Adrenal gland (tissue), 12 donors: Measurements from ENCODE around the gene SLC5A10. TPM values are rescaled to one million over a fixed set of nuclear protein-coding genes. Genes with fewer than 3 reads are reported as not detected.
"Not testable (repeated sequence)": the region's sequence is repeated elsewhere in the genome, so short reads cannot be mapped to it uniquely, and the experiment has no call there.

Experiments
- DNase-seq, 7 donors: peaks; one replicate each; pipeline ENCODE4 v3.0.0-alpha.2; 2019 to 2020
- H3K27ac ChIP-seq, 5 donors: fragments of 200-600 bp; sonication (generic) in 4 of 5; 1 replicate in 3 of 5; 2 replicates in 2 of 5; pipeline versions ENCODE4 v1.5.1 to v1.8.0; 2016 to 2020; ENCODE audit warnings: mild to moderate bottlenecking in 1 of 5
- H3K27me3 ChIP-seq: fragments of 200-600 bp; 2 replicates; pipeline ENCODE4 v1.8.0; 2021
- H3K36me3 ChIP-seq, 2 donors: fragments of 200-600 bp; replicated peaks in 1 of 2; 1 replicate in 1 of 2; 2 replicates in 1 of 2; pipeline versions ENCODE4 v1.5.1 to v1.8.0; 2018 to 2022
- H3K4me1 ChIP-seq, 2 donors: fragments of 200-600 bp; replicated peaks in 1 of 2; 1 replicate in 1 of 2; 2 replicates in 1 of 2; pipeline versions ENCODE4 v1.5.1 to v1.8.0; 2018 to 2021
- H3K4me3 ChIP-seq, 4 donors: fragments of 200-600 bp; sonication (generic) in 3 of 4; one replicate each; pipeline ENCODE4 v1.5.1; 2016 to 2018
- H3K9me3 ChIP-seq, 3 donors: fragments of 200-600 bp; sonication (generic) in 1 of 3; replicated peaks in 1 of 3; 1 replicate in 2 of 3; 2 replicates in 1 of 3; pipeline versions ENCODE4 v1.5.1 to v1.8.0; 2016 to 2021
- POLR2A ChIP-seq, 2 donors: fragments of 450-650 bp; IDR thresholded peaks; one replicate each; pipeline ENCODE4 v1.6.1; 2017; ENCODE audit warnings: antibody characterized with exemption in 2 of 2, mild to moderate bottlenecking in 2 of 2, moderate library complexity in 1 of 2
- WGBS, 4 donors: extraction: QIAGEN DNeasy Blood & Tissue Kit in 2 of 4; methylation state at CpG; one replicate each; pipeline versions ENCODE4 v1.1.5 to v1.1.7; 2013 to 2017; 5-methylcytosine and 5-hydroxymethylcytosine counted together
- intact Hi-C, 2 donors: fragments of 100-400 bp; cut with DNase I; formaldehyde crosslinking; loops; one replicate each; pipeline versions ENCODE4 v1.14.1 to v1.15.0; 2022 to 2023
- polyA plus RNA-seq, 3 donors: library from polyadenylated mRNA; stranded (reverse); fragments of 200-250 nt in 2 of 3; fragments of 350-450 nt in 1 of 3; fragmentation: Illumina TruSeq in 1 of 3; extraction: RNeasy Lipid Tissue Mini Kit (QIAGEN cat#74804) in 1 of 3; gene quantifications; one replicate each; pipeline ENCODE4 v1.2.3, GENCODE V29; 2013 to 2014
- small RNA-seq, 2 donors: library from RNA; depleted of rRNA; stranded (forward); fragments of <200 nt; gene quantifications; one replicate each; pipeline ENCODE3, GENCODE V24; 2016
- total RNA-seq, 9 donors: library from RNA; depleted of rRNA in 4 of 9; stranded (reverse); fragments of >200 nt in 4 of 9; fragments of 120-200 nt in 1 of 9; fragmentation: NEBNext Ultra II Directional in 1 of 9; extraction: Animal tissue kit (Norgen Biotek cat#: 25700) in 1 of 9; gene quantifications; one replicate each; pipeline versions ENCODE4 v1.1.0 to v1.2.4, GENCODE V29; 2013 to 2023
- donor health status: healthy with polysubstance abuse.
- donor health status: Bipolar disorder and iron deficiency.
- donor health status: DM: yes; HTN: yes; CAD: no.
- donor health status: DM: no; HTN: no; CAD: no.
- donor health status: DM: no; HTN: no; CAD: no.
- donor health status: DM: yes; HTN: yes; CAD: no.

The SLC5A10 gene
- total and polyA plus RNA-seq, 12 donors = 0.16 to 0.94 (median 0.22) TPM; not detected in 8

GRCh38 chr17:19062009-19062717 lies 110.2 kb downstream of the SLC5A10 start:
- intact Hi-C loops, H3K4me1 ChIP-seq, H3K36me3 ChIP-seq, H3K9me3 ChIP-seq, H3K27me3 ChIP-seq, H3K4me3 ChIP-seq: not testable (repeated sequence)
- peak in 6 of 7 donors; percentile 14 to 94 (median 82) for DNase-seq
- WGBS, 4 donors = 0 to 1% (median 0%) methylated on average over 4 to 22 of the region's 51 CpGs; no CpG with 5 or more reads in 1 of the 4 donors
- peak overlapping the region in 1 of 5 donors; percentile 66 for H3K27ac ChIP-seq

GRCh38 chr17:19062718-19063325 lies 110.9 kb downstream of the SLC5A10 start:
- DNase-seq, H3K27me3 ChIP-seq, H3K4me1 ChIP-seq, H3K27ac ChIP-seq, H3K9me3 ChIP-seq, H3K36me3 ChIP-seq, intact Hi-C loops, H3K4me3 ChIP-seq: not testable (repeated sequence)
- no CpG with 5 or more reads among the region's 20 CpGs for WGBS, 4 donors

GRCh38 chr17:19063326-19063956 lies 111.5 kb downstream of the SLC5A10 start:
- DNase-seq = peak; percentile 66 to 97 (median 79)
- H3K4me1 ChIP-seq, H3K4me3 ChIP-seq, H3K36me3 ChIP-seq, H3K9me3 ChIP-seq, intact Hi-C loops, H3K27me3 ChIP-seq: not testable (repeated sequence)
- peak in 1 of 2 donors; percentile 59 for TF ChIP-seq POLR2A (IDR thresholded peaks at IDR 0.05)
- peak overlapping the region in 1 of 5 donors; percentile 78 for H3K27ac ChIP-seq
- 0% methylated on average over 18 to 23 of the region's 44 CpGs; no CpG with 5 or more reads in 2 of the 4 donors for WGBS, 4 donors

- 0% methylated on average over 3 to 10 of the region's 17 CpGs; no CpG with 5 or more reads in 2 of the 4 donors for WGBS, 4 donors
- intact Hi-C loops, H3K9me3 ChIP-seq, H3K36me3 ChIP-seq, H3K27me3 ChIP-seq, H3K4me1 ChIP-seq: not testable (repeated sequence)
- DNase-seq = peak in 5 of 7 donors; percentile 6 to 40 (median 33)
- Histone ChIP-seq H3K27ac (peak overlapping the region in 1 of 5 donors; percentile 68), H3K4me3 (peak overlapping the region in 1 of 4 donors; percentile 36)
Measured at GRCh38 chr17:19064378-19064777, 112.4 kb downstream of the SLC5A10 start.

- DNase-seq, H3K4me3 ChIP-seq, H3K4me1 ChIP-seq, H3K27ac ChIP-seq, H3K9me3 ChIP-seq, H3K27me3 ChIP-seq, H3K36me3 ChIP-seq, intact Hi-C loops: not testable (repeated sequence)
- WGBS, 4 donors = no CpG with 5 or more reads among the region's 34 CpGs
Measured at GRCh38 chr17:19070318-19071168, 118.6 kb downstream of the SLC5A10 start.

Small RNAs within 50 kb of the gene (small RNA-seq; reads per million reads assigned to genes)
- gene AC090286.3 (0 reads per million in 2 donors), gene RF00324 (0 reads per million in 2 donors)

Other genes with a start within 250 kb of the SLC5A10 start
- 1 to 10 TPM in 2 of 9 donors, under 1 TPM in 5, not detected in 2; 0.14 to 1.8 (median 0.67) TPM for gene FBXW10, start 208.1 kb upstream of the SLC5A10 start, total RNA-seq
- gene FBXW10, start 208.1 kb upstream of the SLC5A10 start, polyA plus RNA-seq = 1 to 10 TPM; 1.2 to 3.0 (median 1.4) TPM
- 10 to 100 TPM; 33.0 to 86.0 (median 47.8) TPM for gene TVP23B, start 171.0 kb upstream of the SLC5A10 start, total RNA-seq
- 10 to 100 TPM; 16.2 to 70.9 (median 32.5) TPM for gene TVP23B, start 171.0 kb upstream of the SLC5A10 start, polyA plus RNA-seq
- 10 to 100 TPM; 25.0 to 56.9 (median 33.7) TPM for gene PRPSAP2, start 94.0 kb upstream of the SLC5A10 start, total RNA-seq
- gene PRPSAP2, start 94.0 kb upstream of the SLC5A10 start, polyA plus RNA-seq = 10 to 100 TPM; 13.9 to 50.0 (median 22.5) TPM
- 1 to 10 TPM; 2.6 to 7.3 (median 4.7) TPM for gene FAM83G, start 52.6 kb downstream of the SLC5A10 start, total RNA-seq
- gene FAM83G, start 52.6 kb downstream of the SLC5A10 start, polyA plus RNA-seq = 1 to 10 TPM; 1.8 to 3.5 (median 2.5) TPM
- gene GRAP, start 94.8 kb downstream of the SLC5A10 start, total RNA-seq = 10 to 100 TPM in 1 of 9 donors, 1 to 10 TPM in 8; 3.5 to 11.7 (median 7.2) TPM
- gene GRAP, start 94.8 kb downstream of the SLC5A10 start, polyA plus RNA-seq = 10 to 100 TPM in 1 of 3 donors, 1 to 10 TPM in 2; 1.7 to 17.0 (median 8.4) TPM
- gene GRAPL, start 175.4 kb downstream of the SLC5A10 start, total RNA-seq = 1 to 10 TPM in 7 of 9 donors, under 1 TPM in 2; 0.72 to 9.1 (median 2.9) TPM
- 10 to 100 TPM in 1 of 3 donors, 1 to 10 TPM in 1, under 1 TPM in 1; 0.46 to 10.4 (median 3.2) TPM for gene GRAPL, start 175.4 kb downstream of the SLC5A10 start, polyA plus RNA-seq